Common myeloid progenitor, CD34-positive (primary cell): ENCODE results near the gene SLC29A1.
A peak's percentile ranks its signal among the peaks of the same experiment; 100 is the strongest.

Experiments
- CTCF ChIA-PET: fragments of 350-600 bp; sonication (Branson Sonifier 250); formaldehyde crosslinking; loops from one replicate; lab custom pipeline; 2021; ENCODE audit warnings: antibody characterized with exemption; lab: Charles Lee
- POLR2A ChIA-PET: fragments of 350-600 bp; sonication (Branson Sonifier 250); formaldehyde crosslinking; loops from one replicate; lab custom pipeline; 2021; ENCODE audit warnings: antibody characterized with exemption; lab: Charles Lee
- DNase-seq, 3 donors: peaks; one replicate each; pipeline versions ENCODE4 v3.0.0 to v3.0.0-alpha.2; 2013
- H3K27ac ChIP-seq, 2 experiments: 1 replicate in 1 of 2; 2 replicates in 1 of 2; pipeline ENCODE4 v1.7.0; 2013; ENCODE audit warnings: inconsistent platforms in 2 of 2, low read length in 2 of 2, mild to moderate bottlenecking in 2 of 2, low read depth in 1 of 2, moderate library complexity in 1 of 2; ENCODE audit not compliant: severe bottlenecking in 2 of 2, insufficient read depth in 1 of 2, poor library complexity in 1 of 2
- H3K27me3 ChIP-seq, 5 experiments: replicated peaks in 2 of 5; 1 replicate in 3 of 5; 2 replicates in 2 of 5; pipeline versions ENCODE4 v1.6.1 to v1.7.0; 2013; ENCODE audit warnings: low read length in 4 of 5, mild to moderate bottlenecking in 2 of 5, moderate library complexity in 2 of 5, inconsistent platforms in 1 of 5; ENCODE audit not compliant: insufficient read depth in 5 of 5, control insufficient read depth in 4 of 5
- H3K36me3 ChIP-seq, 4 experiments: 1 replicate in 2 of 4; 2 replicates in 2 of 4; pipeline versions ENCODE4 v1.6.1 to v1.7.0; 2013; ENCODE audit warnings: low read length in 3 of 4, control low read depth in 1 of 4, mild to moderate bottlenecking in 1 of 4; ENCODE audit not compliant: control insufficient read depth in 4 of 4, insufficient read depth in 4 of 4
- H3K4me1 ChIP-seq, 4 experiments: 1 replicate in 3 of 4; 2 replicates in 1 of 4; pipeline versions ENCODE4 v1.6.1 to v1.7.1; 2013; ENCODE audit warnings: low read length in 3 of 4, mild to moderate bottlenecking in 3 of 4, control low read depth in 1 of 4, inconsistent platforms in 1 of 4, moderate library complexity in 1 of 4; ENCODE audit not compliant: control insufficient read depth in 4 of 4, insufficient read depth in 4 of 4; ENCODE audit errors: control extremely low read depth in 1 of 4
- H3K4me3 ChIP-seq, 7 experiments: 1 replicate in 4 of 7; 2 replicates in 3 of 7; pipeline versions ENCODE4 v1.5.1 to v1.7.0; 2013; ENCODE audit warnings: mild to moderate bottlenecking in 7 of 7, low read length in 6 of 7, moderate library complexity in 6 of 7, inconsistent platforms in 2 of 7, low read depth in 2 of 7, control low read depth in 1 of 7; ENCODE audit not compliant: insufficient read depth in 4 of 7, control insufficient read depth in 1 of 7; ENCODE audit errors: extremely low read depth in 1 of 7
- H3K9me3 ChIP-seq, 5 experiments: 1 replicate in 4 of 5; 2 replicates in 1 of 5; pipeline versions ENCODE4 v1.6.1 to v1.7.1; 2013; ENCODE audit warnings: low read length in 4 of 5, mild to moderate bottlenecking in 2 of 5, inconsistent platforms in 1 of 5, low read depth in 1 of 5, moderate library complexity in 1 of 5; ENCODE audit not compliant: control insufficient read depth in 4 of 5, insufficient read depth in 2 of 5; ENCODE audit errors: control extremely low read depth in 1 of 5
- WGBS: methylation state at CpG from one replicate; pipeline ENCODE4 v1.1.5; 2013; ENCODE audit not compliant: insufficient coverage; 5-methylcytosine and 5-hydroxymethylcytosine counted together

SLC29A1 gene

DNA sequence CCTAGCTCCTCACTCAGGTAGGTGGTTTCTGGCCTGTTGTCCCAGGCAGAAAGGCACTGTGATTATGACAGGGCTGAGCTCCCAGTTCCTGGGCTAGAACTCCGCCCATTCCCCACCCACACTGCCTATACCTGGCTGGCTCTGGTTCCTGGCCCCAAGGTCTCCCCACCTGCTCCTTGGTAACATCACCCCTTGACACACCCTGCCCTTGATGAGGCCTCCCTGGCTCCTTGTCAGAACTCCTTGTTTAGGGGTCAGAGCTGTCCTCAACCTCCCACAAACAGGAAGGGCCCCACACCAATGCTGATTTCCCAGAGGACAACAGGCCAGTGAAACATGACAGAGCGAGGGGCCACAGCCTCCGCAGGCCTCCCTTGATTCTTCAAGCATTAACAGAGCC lies 22.2 kb upstream of the SLC29A1 start:
- H3K27ac ChIP-seq: no peak overlapping the region
- DNase-seq: no peak
- CTCF ChIA-PET: interaction anchor here (1.1 to 3.2 kb wide), 7 partner anchors 9 to 81 kb away, joined by 3 to 12 read pairs (median 4); partner anchors contain the start of gene MYMX
- H3K9me3 ChIP-seq: no peaks in the 10 kb centered on the region
- peaks cover 0 to 22% (median 11%) of the 10 kb centered on the region in 4 experiments for H3K4me1 ChIP-seq
- no peaks in the 10 kb centered on the region for H3K36me3 ChIP-seq
- 100% methylated on average over 2 of the region's 3 CpGs for whole genome bisulfite sequencing
- no peaks in the 10 kb centered on the region for H3K27me3 ChIP-seq
- POLR2A ChIA-PET: no interaction called here
- no peak overlapping the region for H3K4me3 ChIP-seq

DNA sequence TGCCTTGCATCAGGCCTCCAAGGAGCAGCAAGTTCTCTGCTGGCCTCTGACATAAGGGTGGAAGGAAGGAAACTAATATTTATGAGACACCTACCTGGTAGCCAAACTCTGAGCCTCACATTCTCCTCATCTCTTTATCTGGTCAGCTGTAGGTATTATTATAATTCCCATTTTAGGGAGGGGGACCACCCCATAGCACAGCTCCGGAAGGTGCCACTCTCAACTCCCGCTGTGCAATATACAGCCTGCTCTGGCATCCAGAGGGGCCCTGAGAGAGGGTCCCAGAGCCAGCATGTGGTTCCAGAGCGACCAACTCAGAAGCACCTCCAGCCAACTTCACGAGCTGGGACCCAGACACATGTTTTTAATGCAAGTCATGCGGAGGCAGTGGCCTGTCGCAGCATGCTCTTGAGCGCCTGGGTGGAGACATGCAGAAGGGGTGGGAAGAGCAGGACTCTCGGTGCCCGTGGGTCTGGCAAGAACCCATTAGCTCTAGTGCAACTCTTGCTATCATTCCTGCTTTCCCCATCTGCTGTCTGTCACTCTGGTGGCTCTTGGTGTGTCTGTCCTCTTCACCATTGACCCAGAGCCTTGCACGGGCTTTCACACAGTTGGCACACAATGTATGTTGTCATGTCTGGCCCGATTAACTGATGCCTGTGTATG lies 21.6 kb upstream of the SLC29A1 start:
- WGBS: 94% methylated on average over 7 of the region's 11 CpGs
- CTCF ChIA-PET: interaction anchor here (0.7 to 3.2 kb wide), 6 partner anchors 8 to 23 kb away, joined by 3 to 12 read pairs (median 4); no protein-coding TSS in a partner anchor
- H3K4me1 ChIP-seq: peaks cover 0 to 22% (median 11%) of the 10 kb centered on the region in 4 experiments
- no peak for DNase-seq
- H3K4me3 ChIP-seq: no peak overlapping the region
- no peaks in the 10 kb centered on the region for H3K27me3 ChIP-seq
- H3K9me3 ChIP-seq: no peaks in the 10 kb centered on the region
- H3K27ac ChIP-seq: no peak overlapping the region
- POLR2A ChIA-PET: no interaction called here
- H3K36me3 ChIP-seq: no peaks in the 10 kb centered on the region

DNA sequence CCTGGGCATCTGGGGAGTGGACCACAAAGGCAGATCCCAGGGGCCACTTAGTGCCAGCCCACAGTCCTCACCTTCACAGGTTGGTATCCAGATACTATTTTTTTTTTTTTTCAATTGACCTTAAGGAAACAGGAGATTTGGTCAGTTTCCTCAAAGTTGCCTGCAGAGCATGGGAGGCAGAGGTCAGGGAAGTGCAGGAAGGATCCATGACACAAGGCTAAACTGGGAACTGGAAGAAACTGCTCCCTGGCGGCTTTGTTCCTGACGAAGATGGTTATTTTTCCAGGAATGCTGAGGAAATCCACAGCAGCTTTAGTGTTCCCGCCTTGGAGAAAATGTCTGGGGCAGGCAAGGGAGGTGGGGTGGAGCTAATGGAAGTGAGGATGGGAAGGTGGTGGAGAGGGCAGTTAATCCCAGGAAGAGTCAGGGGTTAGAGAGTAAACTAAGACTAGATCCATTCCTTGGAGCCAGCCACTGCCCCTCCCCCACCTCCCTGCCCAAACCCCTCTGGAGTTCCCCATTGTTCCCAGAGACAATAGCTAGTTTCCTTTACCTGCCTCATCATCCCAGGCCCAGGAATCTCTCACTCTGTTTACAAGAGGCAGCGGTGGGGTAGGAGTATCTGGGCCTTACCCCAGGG lies 20.9 kb upstream of the SLC29A1 start:
- Histone ChIP-seq H3K4me3 (no peak overlapping the region), H3K36me3 (no peaks in the 10 kb centered on the region), H3K27ac (no peak overlapping the region), H3K4me1 (peaks cover 0 to 22% (median 11%) of the 10 kb centered on the region in 4 experiments), H3K9me3 (no peaks in the 10 kb centered on the region), H3K27me3 (no peaks in the 10 kb centered on the region)
- no CpG with 5 or more reads among the region's 4 CpGs for WGBS
- ChIA-PET POLR2A (no interaction called here), CTCF (interaction anchor here (1.2 to 3.2 kb wide), 2 partner anchors 8 to 11 kb away, joined by 3 to 12 read pairs; no protein-coding TSS in a partner anchor)
- no peak for DNase-seq

DNA sequence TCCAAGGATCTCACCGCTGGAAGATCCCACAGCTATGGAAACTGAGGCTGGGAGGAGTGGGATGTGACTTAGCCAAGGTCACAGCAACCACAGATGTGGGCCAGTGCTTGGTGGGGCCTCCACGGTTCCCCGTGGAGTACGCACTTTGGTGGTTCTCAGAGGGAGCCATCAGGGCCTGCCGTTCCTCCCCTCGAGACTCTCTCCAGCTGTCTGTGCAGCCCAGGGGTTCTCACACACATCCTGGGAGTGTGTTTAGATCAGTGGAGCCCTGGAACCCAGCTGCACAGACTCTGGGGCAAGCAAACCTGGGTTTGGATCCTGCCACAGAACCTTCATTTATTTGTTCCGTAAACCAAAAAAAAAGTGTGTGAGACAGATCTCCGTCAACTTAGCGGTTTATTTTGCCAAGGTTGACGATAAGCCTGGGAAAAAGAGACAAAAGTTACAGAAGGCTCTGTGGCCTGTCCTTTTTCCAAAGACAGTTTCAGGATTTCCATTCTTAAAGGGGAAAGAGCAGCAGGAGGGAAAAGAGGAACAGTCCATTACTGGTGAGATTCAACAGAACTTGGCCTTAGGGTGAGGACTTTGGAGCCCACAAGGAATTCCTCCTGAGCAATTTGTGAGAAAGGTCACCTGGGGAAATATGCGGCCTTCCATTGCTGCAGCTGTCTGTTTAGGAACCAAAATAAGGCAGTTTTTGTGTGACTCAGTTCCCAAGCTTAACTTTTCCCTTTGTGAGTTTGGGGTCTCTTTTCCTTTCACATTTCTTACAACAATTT lies 20.2 kb upstream of the SLC29A1 start:
- Histone ChIP-seq H3K4me1 (peaks cover 0 to 22% (median 11%) of the 10 kb centered on the region in 4 experiments), H3K9me3 (no peaks in the 10 kb centered on the region), H3K4me3 (no peak overlapping the region), H3K27ac (no peak overlapping the region), H3K36me3 (no peaks in the 10 kb centered on the region), H3K27me3 (no peaks in the 10 kb centered on the region)
- ChIA-PET POLR2A (no interaction called here), CTCF (interaction anchor here (1.8 to 3.2 kb wide), 2 partner anchors 10 to 19 kb away, joined by 5 to 12 read pairs; no protein-coding TSS in a partner anchor)
- WGBS: over 99% methylated on average over 10 of the region's 11 CpGs
- DNase-seq: no peak

DNA sequence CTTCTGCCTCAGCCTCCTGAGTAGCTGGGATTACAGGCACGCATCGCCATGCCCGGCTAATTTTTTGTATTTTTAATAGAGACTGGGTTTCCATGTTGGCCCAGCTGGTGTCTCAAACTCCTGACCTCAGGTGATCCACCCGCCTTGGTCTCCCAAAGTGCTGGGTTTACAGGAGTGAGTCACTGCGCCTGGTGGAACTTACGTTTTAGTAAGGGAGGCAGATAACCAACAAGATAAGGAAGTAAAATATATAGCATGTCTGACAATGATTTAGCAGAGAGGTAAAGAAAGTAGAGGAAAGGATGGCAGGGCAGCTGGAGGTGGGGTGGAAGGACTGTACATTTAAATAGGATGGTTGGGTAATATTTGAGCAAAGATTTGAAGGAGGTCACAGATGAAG lies 19.4 kb upstream of the SLC29A1 start:
- no peak overlapping the region for H3K27ac ChIP-seq
- H3K36me3 ChIP-seq: no peaks in the 10 kb centered on the region
- peak in 1 of 3 donors; percentile 26 for DNase-seq
- WGBS: 88% methylated on average over 6 of the region's 6 CpGs
- no peak overlapping the region for H3K4me3 ChIP-seq
- ChIA-PET POLR2A (no interaction called here), CTCF (interaction anchor here (1.2 to 1.8 kb wide), 4 partner anchors 12 to 31 kb away, joined by 3 to 5 read pairs (median 4); no protein-coding TSS in a partner anchor)
- H3K27me3 ChIP-seq: no peaks in the 10 kb centered on the region
- peaks cover 0 to 22% (median 11%) of the 10 kb centered on the region in 4 experiments for H3K4me1 ChIP-seq
- H3K9me3 ChIP-seq: no peaks in the 10 kb centered on the region

DNA sequence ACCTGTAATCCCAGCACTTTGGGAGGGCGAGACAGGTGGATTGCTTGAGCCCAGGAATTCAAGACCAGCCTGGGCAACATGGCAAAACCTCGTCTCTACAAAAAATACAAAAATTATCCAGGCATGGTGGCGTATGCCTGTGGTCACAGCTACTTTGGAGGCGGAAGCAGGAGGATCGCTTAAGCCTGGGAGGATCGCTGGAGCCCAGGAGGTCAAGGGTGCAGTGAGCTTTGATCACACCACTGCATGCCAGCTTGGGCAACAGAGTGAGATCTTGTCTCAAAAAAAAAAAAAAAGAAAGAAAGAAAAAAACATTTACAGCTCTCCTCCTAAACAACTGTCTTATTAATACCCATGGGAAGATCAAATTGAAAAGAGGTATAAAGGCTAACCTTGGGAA lies 15.4 kb upstream of the SLC29A1 start:
- 97% methylated on average over 5 of the region's 6 CpGs for WGBS
- no peaks in the 10 kb centered on the region for H3K27me3 ChIP-seq
- POLR2A ChIA-PET: no interaction called here
- H3K4me3 ChIP-seq: no peak overlapping the region
- peaks cover 0 to 15% (median 7%) of the 10 kb centered on the region in 4 experiments for H3K4me1 ChIP-seq
- no peaks in the 10 kb centered on the region for H3K9me3 ChIP-seq
- no peak overlapping the region for H3K27ac ChIP-seq
- DNase-seq: no peak
- CTCF ChIA-PET: interaction anchor here (0.9 to 1.5 kb wide), 3 partner anchors 9 to 18 kb away, joined by 3 to 4 read pairs (median 3); partner anchors contain the start of gene MYMX
- H3K36me3 ChIP-seq: no peaks in the 10 kb centered on the region
